GM18868 (cell line): Measurements from ENCODE around the gene NDE1.

Experiments
- ATAC-seq: cut with Tn5 transposase; IDR thresholded peaks from one replicate; pipeline ENCODE4 v1.9.1; 2021; ENCODE audit warnings: mild to moderate bottlenecking, moderate library complexity; ENCODE audit not compliant: unreplicated experiment

The NDE1 gene

GRCh38 chr16:15732416-15732815 is 82.4 kb downstream of the NDE1 start:
- no peak for ATAC-seq

- no peak for ATAC-seq
Measured at GRCh38 chr16:15735610-15736009, 85.6 kb downstream of the NDE1 start.

- no peak for ATAC-seq
Measured at GRCh38 chr16:15736529-15736928, 86.5 kb downstream of the NDE1 start.

- ATAC-seq: no peak
Measured at GRCh38 chr16:15737140-15737644, 87.1 kb downstream of the NDE1 start.

- ATAC-seq: no peak
Measured at GRCh38 chr16:15739464-15739863, 89.4 kb downstream of the NDE1 start.

GRCh38 chr16:15739950-15740349 is 89.9 kb downstream of the NDE1 start:
- no peak for ATAC-seq

- ATAC-seq: no peak
Measured at GRCh38 chr16:15741207-15741871, 91.3 kb downstream of the NDE1 start.

GRCh38 chr16:15742716-15743115 is 92.7 kb downstream of the NDE1 start:
- ATAC-seq: no peak

- no peak for ATAC-seq
Measured at GRCh38 chr16:15743657-15744056, 93.6 kb downstream of the NDE1 start.

- no peak for ATAC-seq
Measured at GRCh38 chr16:15746332-15746731, 96.3 kb downstream of the NDE1 start.

- no peak for ATAC-seq
Measured at GRCh38 chr16:15747937-15748336, 97.9 kb downstream of the NDE1 start.

- no peak for ATAC-seq
Measured at GRCh38 chr16:15748654-15749053, 98.6 kb downstream of the NDE1 start.

GRCh38 chr16:15749371-15749770 is 99.3 kb downstream of the NDE1 start:
- no peak for ATAC-seq

- ATAC-seq: no peak
Measured at GRCh38 chr16:15749985-15750384, 99.9 kb downstream of the NDE1 start.

GRCh38 chr16:15751940-15752339 is 101.9 kb downstream of the NDE1 start:
- no peak for ATAC-seq

- no peak for ATAC-seq
Measured at GRCh38 chr16:15752717-15753488, 102.9 kb downstream of the NDE1 start.

GRCh38 chr16:15754821-15755534 is 104.9 kb downstream of the NDE1 start:
- no peak for ATAC-seq

- no peak for ATAC-seq
Measured at GRCh38 chr16:15757077-15757386, 107.0 kb downstream of the NDE1 start.

GRCh38 chr16:15757630-15758251 is 107.7 kb downstream of the NDE1 start:
- ATAC-seq: no peak

- no peak for ATAC-seq
Measured at GRCh38 chr16:15759070-15759469, 109.0 kb downstream of the NDE1 start.

GRCh38 chr16:15760129-15760528 is 110.1 kb downstream of the NDE1 start:
- no peak for ATAC-seq
